HAP-1 (cell line): ENCODE measurements around the gene MATCAP1.

ENCODE experiments used
- DNase-seq, 2 experiments: peaks; one replicate each; pipeline ENCODE4 v3.0.0-alpha.2; 2016 to 2020; ENCODE audit warnings: low spot score in 2 of 2
- H3K27me3 ChIP-seq: fragments of 250-450 bp; sonication (Bioruptor Pico); 2 replicates; pipeline ENCODE4 v1.5.1; 2020; ENCODE audit warnings: low read depth, mild to moderate bottlenecking, moderate library complexity
- H3K36me3 ChIP-seq: fragments of 250-450 bp; sonication (Bioruptor Pico); replicated peaks from 2 replicates; pipeline ENCODE4 v1.5.1; 2020; ENCODE audit warnings: mild to moderate bottlenecking
- H3K4me1 ChIP-seq: fragments of 250-450 bp; sonication (Bioruptor Pico); 2 replicates; pipeline ENCODE4 v1.5.1; 2020; ENCODE audit warnings: mild to moderate bottlenecking
- H3K4me3 ChIP-seq: fragments of 250-450 bp; sonication (Bioruptor Pico); 2 replicates; pipeline ENCODE4 v1.5.1; 2020; ENCODE audit warnings: mild to moderate bottlenecking, moderate library complexity
- H3K9me3 ChIP-seq: fragments of 250-450 bp; sonication (Bioruptor Pico); 2 replicates; pipeline ENCODE4 v1.5.1; 2020; ENCODE audit warnings: mild to moderate bottlenecking, moderate library complexity
- in situ Hi-C: fragments of 300-500 bp; cut with MboI; formaldehyde crosslinking; loops from 3 replicates; pipeline ENCODE4 v1.14.3; 2020; ENCODE audit warnings: low sequenced_read_pairs, inconsistent platforms, mixed read lengths

MATCAP1 gene

DNA sequence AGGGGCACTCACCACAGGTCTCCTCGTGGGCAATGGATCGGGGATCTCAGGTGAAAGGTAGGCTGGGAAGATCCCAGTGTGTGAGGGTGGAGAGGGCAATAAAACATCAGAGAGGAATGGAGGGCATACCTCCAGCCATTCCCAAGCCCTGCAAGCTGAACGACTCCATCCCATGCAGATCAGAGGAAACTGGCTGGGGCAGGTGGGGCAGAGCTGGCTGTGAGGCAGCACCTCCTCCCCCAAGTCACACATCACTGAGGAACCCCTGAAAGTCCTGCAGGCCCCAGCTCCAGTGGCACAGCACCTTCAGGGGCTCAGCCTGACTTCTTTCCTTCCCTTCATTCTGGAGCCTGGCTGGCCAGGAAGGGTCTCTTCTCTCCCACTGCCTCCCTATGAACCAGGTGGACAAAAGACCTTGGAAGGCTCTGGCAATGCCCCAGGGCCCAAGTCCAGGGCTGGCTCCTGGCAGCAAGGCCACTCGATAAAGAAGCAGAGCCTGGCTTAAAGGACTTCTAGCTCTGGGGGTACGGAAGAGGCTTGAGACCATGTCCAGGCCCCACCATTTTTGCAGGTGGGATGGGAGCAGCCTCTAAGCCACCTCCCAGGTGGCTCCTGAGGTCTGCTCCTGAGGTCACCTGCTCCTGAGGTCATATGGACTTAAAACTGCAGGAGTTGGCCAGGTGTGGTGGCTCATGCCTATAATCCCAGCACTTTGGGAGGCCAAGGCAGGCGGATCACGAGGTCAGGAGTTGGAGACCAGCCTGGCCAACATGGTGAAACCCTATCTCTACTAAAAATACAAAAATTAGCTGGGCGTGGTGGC, 29.6 kb upstream of the MATCAP1 start:
- Histone ChIP-seq H3K9me3 (no peaks in the 10 kb centered on the region), H3K27me3 (no peaks in the 10 kb centered on the region), H3K4me1 (no peaks in the 10 kb centered on the region), H3K36me3 (no peaks in the 10 kb centered on the region), H3K4me3 (no peak overlapping the region)
- DNase-seq = no peak
- in situ Hi-C loops = no loop called here

DNA sequence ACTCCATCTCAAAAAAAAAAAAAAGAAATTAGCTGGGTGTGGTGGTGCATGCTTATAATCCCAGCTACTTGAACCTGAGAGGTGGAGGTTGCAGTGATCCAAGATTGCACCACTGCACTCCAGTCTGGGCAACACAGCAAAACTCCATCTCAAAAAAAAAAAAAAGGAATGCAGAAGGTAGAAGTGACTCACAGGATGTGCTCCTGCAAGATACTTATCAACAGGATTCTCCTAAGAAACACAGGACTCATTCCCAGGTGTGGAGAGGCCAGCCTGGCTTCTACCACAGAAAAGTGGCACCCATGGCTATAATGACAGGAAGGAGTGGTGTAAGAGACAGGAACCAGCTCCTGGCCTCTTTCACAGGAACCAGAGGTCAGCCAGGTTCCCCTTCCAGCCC, 29.0 kb upstream of the MATCAP1 start:
- Histone ChIP-seq H3K9me3 (no peaks in the 10 kb centered on the region), H3K4me3 (no peak overlapping the region), H3K4me1 (no peaks in the 10 kb centered on the region), H3K36me3 (no peaks in the 10 kb centered on the region), H3K27me3 (no peaks in the 10 kb centered on the region)
- in situ Hi-C loops = no loop called here
- DNase-seq = no peak

DNA sequence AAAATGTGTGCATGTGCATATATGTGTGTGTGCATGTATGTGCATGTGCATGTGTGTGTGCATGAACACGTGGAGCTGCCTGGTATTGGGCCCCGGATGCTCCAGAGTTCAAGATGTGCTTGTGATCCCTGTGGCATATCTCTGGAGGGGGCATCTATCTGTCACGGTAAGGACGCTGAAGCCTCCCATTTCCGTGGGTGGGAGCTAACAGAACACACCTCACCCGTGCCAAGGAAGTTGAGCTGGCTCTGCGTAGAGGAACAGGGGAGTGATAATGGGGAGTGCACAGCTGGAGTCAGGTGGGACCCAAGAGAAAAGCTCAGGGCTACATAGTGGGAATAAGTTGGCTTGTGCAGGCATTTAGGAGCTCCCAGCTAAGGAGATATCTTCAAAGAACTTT, 27.9 kb upstream of the MATCAP1 start:
- Histone ChIP-seq H3K9me3 (no peaks in the 10 kb centered on the region), H3K27me3 (no peaks in the 10 kb centered on the region), H3K36me3 (no peaks in the 10 kb centered on the region; the same call in 1 of the 2 replicates), H3K4me3 (no peak overlapping the region), H3K4me1 (no peaks in the 10 kb centered on the region)
- in situ Hi-C loops = no loop called here
- DNase-seq = no peak

DNA sequence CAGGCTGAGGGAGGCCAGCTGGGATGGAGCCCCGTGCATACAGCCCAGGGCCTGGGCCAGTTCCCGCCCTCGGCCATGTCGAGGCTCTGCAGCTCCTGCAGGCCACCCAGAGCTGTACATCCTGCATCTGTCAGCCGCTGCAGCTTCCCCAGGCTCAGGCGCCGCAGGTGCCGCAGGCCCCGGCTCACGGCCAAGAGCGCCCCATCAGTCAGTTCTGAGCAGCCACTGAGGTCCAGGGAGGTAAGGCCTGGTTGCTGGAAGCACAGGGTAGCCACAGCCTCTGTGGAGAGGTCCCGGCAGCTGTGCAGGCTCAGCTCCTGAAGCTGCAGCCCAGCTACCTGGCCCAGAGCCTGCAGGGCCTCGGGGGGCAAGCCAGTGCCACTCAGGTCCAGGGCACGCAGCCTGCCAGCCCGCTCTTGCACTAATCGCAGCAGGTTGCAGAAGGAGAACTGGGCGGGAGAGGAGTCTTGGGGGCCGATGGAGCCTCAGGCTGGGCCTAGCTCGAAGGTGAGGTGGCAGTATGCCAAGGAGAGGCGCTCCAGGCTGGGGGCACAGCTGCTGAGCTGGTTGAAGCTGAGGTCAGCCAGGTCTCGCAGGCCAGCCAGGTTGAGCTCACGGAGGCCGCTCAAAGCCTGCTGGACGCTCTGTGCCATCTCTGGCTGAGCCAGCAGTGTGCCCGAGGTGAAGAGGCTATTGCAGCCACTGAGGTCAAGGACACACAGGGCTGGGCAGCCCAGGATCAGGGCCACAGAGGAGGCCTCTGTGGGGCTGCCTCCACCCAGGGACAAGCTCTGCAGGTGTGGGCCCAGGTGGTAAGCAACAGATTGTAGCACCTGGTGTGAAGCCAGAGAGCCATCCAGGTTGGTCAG, 26.5 kb upstream of the MATCAP1 start:
- in situ Hi-C loops = no loop called here
- no peaks in the 10 kb centered on the region for H3K4me1 ChIP-seq
- H3K9me3 ChIP-seq = no peaks in the 10 kb centered on the region
- DNase-seq = no peak
- H3K36me3 ChIP-seq = no peaks in the 10 kb centered on the region; the same call in 1 of the 2 replicates
- no peaks in the 10 kb centered on the region for H3K27me3 ChIP-seq
- no peak overlapping the region for H3K4me3 ChIP-seq

DNA sequence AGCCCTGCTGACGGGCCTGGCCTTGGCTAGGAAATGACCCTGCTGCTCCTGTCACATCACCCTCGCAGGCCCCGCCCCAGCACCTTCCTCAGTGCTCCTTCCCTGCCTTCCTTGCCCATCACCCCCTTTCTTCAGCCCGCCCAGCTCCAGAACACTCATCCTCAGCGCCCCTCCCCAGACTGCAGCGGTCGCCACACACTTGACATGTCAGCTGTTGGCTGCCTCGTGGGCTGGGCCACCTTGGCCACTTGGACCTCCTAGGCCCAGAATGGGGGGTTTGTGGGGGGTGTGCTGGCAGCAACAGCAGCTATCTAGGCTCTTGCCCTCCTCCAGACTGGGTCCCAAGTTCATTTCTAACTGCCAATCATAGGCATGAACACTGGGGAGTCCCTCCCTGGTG, 25.8 kb upstream of the MATCAP1 start:
- no peak overlapping the region for H3K4me3 ChIP-seq
- in situ Hi-C loops = no loop called here
- no peaks in the 10 kb centered on the region for H3K9me3 ChIP-seq
- DNase-seq = no peak
- H3K36me3 ChIP-seq = no peaks in the 10 kb centered on the region; the same call in 1 of the 2 replicates
- H3K4me1 ChIP-seq = no peaks in the 10 kb centered on the region
- H3K27me3 ChIP-seq = no peaks in the 10 kb centered on the region

DNA sequence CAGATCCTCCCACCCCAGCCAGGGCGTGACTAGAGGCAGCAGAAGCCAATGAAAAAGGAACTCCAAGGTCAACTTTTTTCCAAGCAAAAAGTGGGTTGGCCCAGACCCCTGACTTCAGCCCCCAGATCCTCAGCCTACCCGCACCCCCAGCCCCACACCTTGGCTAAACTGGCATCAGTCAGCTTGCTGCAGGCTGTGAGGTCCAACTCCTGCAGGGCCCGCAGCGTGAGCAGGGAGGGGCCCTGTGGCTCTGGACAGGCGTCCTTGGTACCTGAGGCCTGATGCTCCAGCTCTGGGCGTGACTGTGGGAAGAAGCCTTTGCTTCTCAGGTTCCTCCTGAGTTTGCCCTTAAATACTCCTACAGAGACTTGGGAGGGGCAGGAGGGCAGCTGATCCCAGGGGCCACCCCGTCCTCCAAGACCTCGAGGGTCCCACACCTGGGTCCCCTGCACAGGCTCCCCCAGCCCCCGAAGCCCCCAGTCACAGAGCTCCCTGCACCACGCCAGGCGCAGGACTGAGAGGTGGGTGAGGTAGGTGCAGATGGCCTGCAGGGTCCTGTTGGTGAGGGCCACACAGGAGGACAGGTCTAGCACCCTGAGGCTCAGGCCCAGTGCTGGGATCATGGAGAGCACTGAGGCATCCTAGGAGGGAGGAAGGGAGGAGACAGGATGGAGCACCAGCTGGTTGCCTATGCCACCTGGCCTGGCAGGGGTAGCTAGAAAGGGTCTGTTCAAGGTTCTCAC, 24.6 kb upstream of the MATCAP1 start:
- no peak for DNase-seq
- Histone ChIP-seq H3K27me3 (no peaks in the 10 kb centered on the region), H3K9me3 (no peaks in the 10 kb centered on the region), H3K4me1 (no peaks in the 10 kb centered on the region), H3K36me3 (peaks cover 6% of the 10 kb centered on the region; the same call in 1 of the 2 replicates), H3K4me3 (no peak overlapping the region)
- in situ Hi-C loops = no loop called here

DNA sequence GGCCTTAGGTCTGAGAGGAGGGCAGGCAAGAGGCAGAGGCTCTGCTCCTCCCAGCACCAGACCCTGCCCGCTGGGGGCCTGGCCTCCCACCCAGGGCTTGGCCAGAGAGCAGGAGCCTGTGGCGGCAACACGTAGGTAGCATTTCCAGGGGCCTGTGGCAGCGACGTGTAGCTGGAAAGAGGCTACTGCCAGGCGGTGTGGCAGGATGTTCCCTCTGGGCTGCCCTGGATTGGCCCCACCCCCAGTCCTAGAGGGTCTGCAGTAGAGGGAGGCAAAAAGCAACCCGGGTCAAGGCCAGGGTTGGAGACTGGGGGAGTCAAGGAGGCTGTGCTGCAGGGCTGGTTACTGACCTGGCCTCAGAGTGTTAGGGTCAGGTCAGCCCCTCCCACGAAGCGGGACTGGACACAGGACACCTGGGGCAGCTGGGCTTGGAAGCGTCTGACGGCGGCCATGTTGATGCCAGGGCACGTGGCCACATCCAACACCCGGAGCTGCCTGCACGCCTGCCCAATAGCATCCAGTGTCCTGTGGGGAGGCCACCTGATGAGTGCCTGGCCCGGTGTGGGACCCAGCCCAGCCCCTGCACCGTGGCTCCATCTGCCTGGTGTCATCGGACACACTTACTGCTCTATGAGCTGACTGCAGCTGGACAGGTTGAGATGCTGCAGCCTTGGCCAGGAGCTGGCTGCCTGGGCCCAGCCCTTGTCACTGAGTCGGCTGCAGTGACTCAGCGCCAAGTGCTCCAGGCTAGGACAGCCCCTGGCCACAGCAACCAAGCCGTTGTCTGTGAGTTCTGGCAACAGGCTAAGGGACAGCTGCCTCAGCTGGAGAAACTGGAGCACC, 23.7 kb upstream of the MATCAP1 start:
- H3K4me1 ChIP-seq = no peaks in the 10 kb centered on the region
- no peaks in the 10 kb centered on the region for H3K27me3 ChIP-seq
- no peaks in the 10 kb centered on the region for H3K9me3 ChIP-seq
- peaks cover 11% of the 10 kb centered on the region for H3K36me3 ChIP-seq
- no peak overlapping the region for H3K4me3 ChIP-seq
- DNase-seq = no peak
- in situ Hi-C loops = no loop called here

DNA sequence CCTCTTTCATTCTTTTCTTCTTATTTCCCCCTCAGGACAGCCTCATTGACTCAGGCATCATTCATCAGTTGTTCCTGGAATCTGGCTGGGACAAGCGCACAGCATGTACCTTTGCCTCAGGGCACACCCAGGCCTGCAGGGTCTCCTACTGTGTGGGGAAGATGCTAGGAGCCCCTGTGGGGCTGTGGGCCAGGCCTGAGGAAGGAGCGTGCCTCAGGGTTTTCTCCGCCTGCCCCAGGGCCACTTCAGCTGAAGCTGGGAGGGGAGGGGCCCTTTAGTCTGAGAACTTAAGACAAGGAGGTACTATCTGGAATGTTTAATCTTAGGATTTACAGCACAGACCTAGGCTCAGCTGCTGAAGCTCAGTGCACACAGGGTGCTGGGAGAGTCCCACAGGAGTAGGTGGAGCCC, 23.1 kb upstream of the MATCAP1 start:
- Histone ChIP-seq H3K27me3 (no peaks in the 10 kb centered on the region), H3K4me3 (no peak overlapping the region), H3K9me3 (no peaks in the 10 kb centered on the region), H3K36me3 (peaks cover 17% of the 10 kb centered on the region), H3K4me1 (no peaks in the 10 kb centered on the region)
- no peak for DNase-seq
- in situ Hi-C loops = no loop called here

DNA sequence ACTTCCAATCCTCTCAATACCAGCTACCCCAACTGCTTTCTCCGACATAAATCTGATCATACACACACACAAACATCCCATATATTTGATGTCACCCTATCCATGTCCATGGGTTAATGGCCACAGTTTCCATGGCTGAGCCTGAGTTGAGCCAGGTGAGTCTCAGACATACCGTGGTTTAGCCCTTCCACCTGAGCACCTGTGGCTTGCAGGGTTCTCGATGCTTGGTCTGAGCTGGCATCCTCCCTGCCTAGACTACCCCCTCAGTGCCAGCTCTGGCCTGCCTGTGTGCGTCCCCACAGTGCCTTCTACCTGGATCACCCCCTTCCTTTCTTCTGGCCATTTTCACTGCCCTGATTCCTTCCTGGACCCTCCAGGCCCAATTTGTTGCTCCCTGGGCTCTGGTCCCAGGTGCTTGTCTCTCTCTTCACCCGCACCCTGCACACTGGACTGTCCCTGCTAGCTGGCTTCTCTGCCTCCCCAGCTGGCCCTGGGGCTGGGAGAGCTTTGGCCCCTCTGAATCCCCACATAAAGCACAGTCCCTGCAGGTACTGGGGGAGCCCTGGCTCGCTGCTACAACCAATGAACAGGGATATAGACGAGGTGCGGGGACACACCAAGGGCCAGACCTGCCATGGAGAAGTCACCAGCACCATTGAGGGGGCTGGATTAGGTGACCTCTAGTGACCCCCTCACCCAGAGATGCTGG, 22.5 kb upstream of the MATCAP1 start:
- Histone ChIP-seq H3K4me1 (no peaks in the 10 kb centered on the region), H3K9me3 (no peaks in the 10 kb centered on the region), H3K27me3 (no peaks in the 10 kb centered on the region), H3K4me3 (no peak overlapping the region), H3K36me3 (peaks cover 23% of the 10 kb centered on the region)
- no peak for DNase-seq
- in situ Hi-C loops = no loop called here

DNA sequence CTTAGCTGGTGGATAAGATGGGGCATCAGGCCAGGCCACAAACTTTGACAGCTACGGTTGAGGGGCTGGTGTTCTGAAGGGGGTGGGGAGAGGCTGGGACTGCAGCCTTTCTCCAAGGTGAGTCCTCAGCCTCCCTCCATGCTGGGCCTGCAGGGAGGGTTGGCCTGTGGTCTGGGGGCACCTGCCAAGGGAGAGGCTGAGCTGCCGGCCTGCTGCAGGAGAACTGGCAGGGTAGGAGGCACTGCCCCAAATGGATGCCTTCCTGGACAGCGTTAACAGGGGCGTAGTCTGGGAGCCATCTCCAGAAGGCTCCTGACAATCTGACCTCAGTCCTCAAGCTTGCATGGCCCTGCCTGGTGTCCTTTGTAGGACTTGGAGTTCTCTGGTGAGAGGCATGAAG, 20.3 kb upstream of the MATCAP1 start:
- Histone ChIP-seq H3K4me3 (no peak overlapping the region), H3K36me3 (peaks cover 31% of the 10 kb centered on the region), H3K27me3 (no peaks in the 10 kb centered on the region), H3K4me1 (no peaks in the 10 kb centered on the region), H3K9me3 (no peaks in the 10 kb centered on the region)
- in situ Hi-C loops = no loop called here
- DNase-seq = no peak

DNA sequence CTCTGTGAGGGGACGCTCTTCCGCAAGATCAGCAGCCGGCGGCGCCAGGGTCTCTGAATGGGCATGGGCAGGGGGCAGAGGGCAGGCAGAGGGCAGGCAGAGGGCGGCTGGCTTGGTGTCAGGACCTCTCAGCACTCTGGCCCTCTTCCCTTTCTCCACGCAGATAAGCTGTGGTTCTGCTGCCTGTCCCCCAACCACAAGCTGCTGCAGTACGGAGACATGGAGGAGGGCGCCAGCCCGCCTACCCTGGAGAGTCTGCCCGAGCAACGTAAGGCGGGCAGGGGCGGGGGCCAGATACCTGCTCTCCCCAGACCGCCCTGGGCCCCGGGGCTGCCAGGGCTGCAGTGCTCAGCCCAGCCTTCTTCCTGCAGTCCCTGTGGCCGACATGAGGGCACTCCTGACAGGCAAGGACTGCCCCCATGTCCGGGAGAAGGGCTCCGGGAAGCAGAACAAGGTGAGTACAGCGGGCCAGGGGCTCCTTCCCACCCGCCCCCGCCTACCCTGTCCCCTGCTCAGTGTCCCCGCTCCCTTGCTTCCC, 19.3 kb upstream of the MATCAP1 start:
- H3K4me3 ChIP-seq = no peak overlapping the region
- H3K27me3 ChIP-seq = no peaks in the 10 kb centered on the region
- in situ Hi-C loops = no loop called here
- DNase-seq = no peak
- no peaks in the 10 kb centered on the region for H3K9me3 ChIP-seq
- peaks cover 40% of the 10 kb centered on the region for H3K36me3 ChIP-seq
- no peaks in the 10 kb centered on the region for H3K4me1 ChIP-seq

DNA sequence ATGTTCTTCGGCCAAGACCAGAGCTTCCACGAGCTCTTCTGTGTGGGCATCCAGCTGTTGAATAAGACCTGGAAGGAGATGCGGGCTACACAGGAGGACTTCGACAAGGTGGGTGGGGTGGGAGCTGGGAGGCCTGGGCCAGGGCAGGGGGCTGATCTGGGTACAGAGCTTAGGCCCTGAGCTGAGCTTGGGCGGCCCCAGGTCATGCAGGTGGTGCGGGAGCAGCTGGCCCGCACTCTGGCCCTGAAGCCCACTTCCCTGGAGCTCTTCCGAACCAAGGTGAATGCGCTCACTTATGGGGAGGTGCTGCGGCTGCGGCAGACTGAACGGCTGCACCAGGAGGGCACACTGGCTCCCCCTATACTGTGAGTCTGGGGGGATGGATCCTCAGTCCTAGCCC, 18.7 kb upstream of the MATCAP1 start:
- no peak for DNase-seq
- Histone ChIP-seq H3K4me3 (no peak overlapping the region), H3K27me3 (no peaks in the 10 kb centered on the region), H3K36me3 (peaks cover 45% of the 10 kb centered on the region), H3K9me3 (no peaks in the 10 kb centered on the region), H3K4me1 (no peaks in the 10 kb centered on the region)
- in situ Hi-C loops = no loop called here
